Measurements from ENCODE around the gene DOCK9.

GRCh38 chr13:98998831-98999638 lies 21.2 kb upstream of the DOCK9 start:
- TF ChIP-seq CTCF (IDR thresholded peaks at IDR 0.05; ENCODE audit: low read length): no peak
- TF ChIP-seq EZH2 (IDR thresholded peaks at IDR 0.05; ENCODE audit: borderline replicate concordance, low read length): no peak
